D721Med (cell line): ENCODE data around the gene CPNE8.

ENCODE experiments used
- DNase-seq: peaks from one replicate; pipeline ENCODE4 v3.0.0; 2011; ENCODE audit warnings: low spot score; ENCODE audit not compliant: insufficient read length
- FAIRE-seq: peaks from 2 replicates; lab custom pipeline; 2011; peaks lifted over from hg19 to GRCh38; lab: Jason Lieb, UNC
- CTCF ChIP-seq: IDR thresholded peaks from 2 replicates; pipeline ENCODE4 v1.5.1; 2012; ENCODE audit warnings: mild to moderate bottlenecking, control low read depth; ENCODE audit not compliant: insufficient read depth; ENCODE audit errors: missing control alignments

CPNE8 gene

DNA sequence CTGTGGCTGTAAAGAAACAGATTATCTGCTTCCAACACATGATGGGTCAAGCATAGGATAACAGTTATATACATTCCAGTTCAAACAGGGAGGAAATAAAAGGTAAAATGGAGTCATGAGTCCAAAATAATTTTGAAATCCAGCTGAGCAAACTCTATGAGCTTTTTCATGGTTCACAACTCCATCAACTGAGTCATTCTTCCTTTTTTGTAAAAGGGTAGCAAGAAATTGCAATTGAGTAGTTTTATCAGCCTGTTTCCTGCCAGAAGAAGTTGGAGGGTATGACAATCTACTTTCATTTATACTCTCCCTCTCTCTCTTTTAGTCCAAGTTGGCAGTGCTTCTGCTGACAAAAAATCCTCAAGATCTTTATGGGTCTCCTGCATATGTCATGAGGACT lies 95.6 kb downstream of the CPNE8 start:
- no peak for TF ChIP-seq CTCF
- no peak for FAIRE-seq
- no peak for DNase-seq

DNA sequence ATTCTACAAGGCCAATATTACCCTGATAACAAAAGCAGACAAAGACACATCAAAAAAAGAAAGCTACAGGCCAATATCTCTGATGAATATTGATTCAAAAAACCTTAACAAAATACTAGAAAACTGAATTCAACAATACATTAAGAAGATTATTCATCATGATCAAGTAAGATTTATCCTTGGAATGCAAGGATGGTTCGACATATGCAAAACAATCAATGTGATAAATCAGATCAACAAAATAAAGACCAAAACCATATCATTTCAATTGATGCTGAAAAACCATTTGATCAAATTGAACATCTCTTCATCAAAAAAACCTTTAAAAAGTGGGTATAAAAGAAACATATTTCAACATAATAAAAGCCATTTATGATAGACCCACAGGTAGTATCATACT lies 117.3 kb downstream of the CPNE8 start:
- no peak for TF ChIP-seq CTCF
- FAIRE-seq (no peak), DNase-seq (no peak)

DNA sequence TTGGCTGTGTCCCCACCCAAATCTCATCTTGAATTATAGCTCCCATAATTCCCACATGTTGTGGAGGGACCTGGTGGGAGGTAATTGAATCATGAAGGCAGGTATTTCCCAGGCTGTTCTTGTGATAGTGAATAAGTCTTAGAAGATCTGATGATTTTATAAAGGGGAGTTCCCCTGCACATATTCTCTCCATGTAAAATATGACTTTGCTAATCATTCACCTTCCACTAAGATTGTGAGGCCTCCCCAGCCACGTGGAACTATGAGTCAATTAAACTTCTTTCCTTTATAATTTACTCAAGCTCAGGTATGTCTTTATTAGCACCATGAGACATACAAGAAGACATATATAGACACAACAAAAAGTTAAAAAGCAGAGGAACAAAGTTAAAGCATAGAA lies 120.0 kb downstream of the CPNE8 start:
- no peak for TF ChIP-seq CTCF
- DNase-seq (no peak), FAIRE-seq (no peak)

DNA sequence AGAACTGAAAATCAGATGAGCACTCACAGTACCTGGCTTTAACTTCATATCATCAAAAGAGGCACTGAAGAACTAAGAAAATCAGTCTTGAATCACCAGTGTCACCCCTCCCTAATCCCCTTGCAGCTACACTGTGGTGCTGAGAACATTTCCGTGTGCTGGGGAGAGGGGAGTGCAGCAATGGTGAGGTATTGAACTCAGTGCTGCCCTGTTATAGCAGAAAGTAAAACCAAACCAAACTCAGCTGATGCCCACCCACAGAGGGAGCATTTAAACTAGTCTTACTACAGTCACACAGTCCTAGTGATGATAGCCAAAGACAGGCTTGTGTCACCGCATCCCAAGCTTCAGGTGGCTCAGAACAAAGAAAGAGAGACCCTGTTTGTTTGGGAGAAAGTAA lies 122.1 kb downstream of the CPNE8 start:
- TF ChIP-seq CTCF = no peak
- DNase-seq = no peak
- FAIRE-seq = no peak

DNA sequence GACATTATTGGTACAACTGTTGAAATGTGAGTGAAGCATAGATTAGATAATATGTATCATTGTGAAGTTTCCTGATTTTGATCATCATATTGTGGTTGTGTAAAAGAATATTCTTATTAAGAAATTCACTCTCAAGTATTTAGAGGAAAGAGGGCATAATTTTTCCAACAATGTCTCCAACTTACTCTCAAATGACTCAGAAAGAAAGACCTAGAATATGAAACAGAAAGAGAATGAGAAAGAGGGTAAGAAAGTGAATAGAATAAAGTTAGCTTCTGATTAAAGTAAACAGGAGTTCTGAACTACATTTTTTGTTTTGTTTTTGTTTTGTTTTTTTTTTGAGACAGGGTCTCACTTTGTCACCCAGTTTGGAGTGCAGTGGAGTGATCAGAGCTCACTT lies 123.0 kb downstream of the CPNE8 start:
- FAIRE-seq (no peak), DNase-seq (no peak)
- no peak for TF ChIP-seq CTCF

DNA sequence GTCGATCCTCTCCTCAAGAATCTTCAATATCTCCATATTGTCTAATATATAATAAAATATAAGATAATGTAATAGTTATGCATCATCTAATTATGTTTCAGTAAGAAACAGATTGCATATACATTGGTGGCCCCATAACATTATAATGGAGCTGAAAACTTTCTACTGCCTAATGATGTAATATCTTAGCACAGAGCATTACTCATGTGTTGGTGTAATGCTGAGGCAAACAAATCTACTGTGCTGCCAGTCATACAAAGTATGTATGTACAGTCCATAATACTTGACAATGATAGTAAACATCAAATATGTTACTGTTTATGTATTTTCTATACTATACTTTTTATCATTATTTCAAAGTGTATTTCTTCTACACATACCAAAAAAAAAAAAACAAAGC lies 128.7 kb downstream of the CPNE8 start:
- no peak for TF ChIP-seq CTCF
- no peak for DNase-seq
- FAIRE-seq = no peak

DNA sequence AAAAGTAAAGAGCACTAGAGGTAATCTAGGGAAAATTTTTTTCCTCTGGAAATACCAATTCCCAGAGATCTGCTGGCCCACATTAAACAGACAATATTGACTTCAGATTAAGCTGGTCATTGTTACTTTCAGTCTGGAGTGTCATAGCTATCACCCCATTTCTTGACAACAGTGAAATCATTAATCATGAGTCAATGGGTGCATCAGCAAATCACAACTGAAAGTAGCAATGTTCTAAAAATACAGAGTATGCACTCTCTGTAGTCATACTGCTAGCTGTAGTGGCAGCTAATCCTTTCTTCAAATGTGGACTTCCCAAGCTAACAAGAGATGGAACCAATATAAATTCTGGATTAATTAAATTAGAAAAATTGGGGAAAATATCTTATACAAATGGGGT lies 129.9 kb downstream of the CPNE8 start:
- FAIRE-seq = no peak
- no peak for TF ChIP-seq CTCF
- DNase-seq = no peak
